ENCODE data around the gene OR8G1. TPM values are rescaled to one million over a fixed set of nuclear protein-coding genes. Genes with fewer than 3 reads are reported as not detected.
"Not testable (repeated sequence)": the region's sequence is repeated elsewhere in the genome, so short reads cannot be mapped to it uniquely, and the experiment has no call there.

The OR8G1 gene
- total RNA-seq, 2 experiments from 2014 or later: not detected

GRCh38 chr11:124222407-124222806 is 18.5 kb upstream of the OR8G1 start:
- no peak for TF ChIP-seq EZH2phosphoT487 (IDR thresholded peaks at IDR 0.05; ENCODE audit: borderline replicate concordance, low read depth, low read length)
- TF ChIP-seq, protein P1, sequence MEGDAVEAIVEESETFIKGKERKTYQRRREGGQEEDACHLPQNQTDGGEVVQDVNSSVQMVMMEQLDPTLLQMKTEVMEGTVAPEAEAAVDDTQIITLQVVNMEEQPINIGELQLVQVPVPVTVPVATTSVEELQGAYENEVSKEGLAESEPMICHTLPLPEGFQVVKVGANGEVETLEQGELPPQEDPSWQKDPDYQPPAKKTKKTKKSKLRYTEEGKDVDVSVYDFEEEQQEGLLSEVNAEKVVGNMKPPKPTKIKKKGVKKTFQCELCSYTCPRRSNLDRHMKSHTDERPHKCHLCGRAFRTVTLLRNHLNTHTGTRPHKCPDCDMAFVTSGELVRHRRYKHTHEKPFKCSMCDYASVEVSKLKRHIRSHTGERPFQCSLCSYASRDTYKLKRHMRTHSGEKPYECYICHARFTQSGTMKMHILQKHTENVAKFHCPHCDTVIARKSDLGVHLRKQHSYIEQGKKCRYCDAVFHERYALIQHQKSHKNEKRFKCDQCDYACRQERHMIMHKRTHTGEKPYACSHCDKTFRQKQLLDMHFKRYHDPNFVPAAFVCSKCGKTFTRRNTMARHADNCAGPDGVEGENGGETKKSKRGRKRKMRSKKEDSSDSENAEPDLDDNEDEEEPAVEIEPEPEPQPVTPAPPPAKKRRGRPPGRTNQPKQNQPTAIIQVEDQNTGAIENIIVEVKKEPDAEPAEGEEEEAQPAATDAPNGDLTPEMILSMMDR (conservative IDR thresholded peaks at IDR 0.05; ENCODE audit: low read length): no peak
- intact Hi-C loops (cut with micrococcal nuclease; ENCODE audit: unreplicated experiment): no loop called here
- Histone ChIP-seq H3K9me2 (ENCODE audit: insufficient read depth, low read length) (no peaks in the 10 kb centered on the region), H3K4me3 (ENCODE audit: low read depth, low read length, poor library complexity, severe bottlenecking) (no peak overlapping the region), H3K27ac (ENCODE audit: low read depth, low read length, poor library complexity, severe bottlenecking) (no peak overlapping the region), H3K4me2 (ENCODE audit: low read length) (no peak overlapping the region), H4K20me1 (ENCODE audit: insufficient read depth, low read length) (no peaks in the 10 kb centered on the region), H2AFZ (ENCODE audit: low read length) (no peak overlapping the region), H3K79me2 (ENCODE audit: insufficient read depth, low read depth, low read length) (no peaks in the 10 kb centered on the region), H3K9me3 (ENCODE audit: low read length) (no peaks in the 10 kb centered on the region), H3K36me3 (ENCODE audit: insufficient read depth, low read length) (no peaks in the 10 kb centered on the region), H3K4me1 (ENCODE audit: insufficient read depth, low read length, poor library complexity, severe bottlenecking) (no peaks in the 10 kb centered on the region)
- ChIA-PET POLR2A (no interaction called here), CTCF (ENCODE audit: unreplicated experiment) (no interaction called here)
- no TSS peak for BruUV-seq (replicated peaks)
- no peak for DNase-seq (ENCODE audit: low spot score)

- H3K9me2 ChIP-seq (ENCODE audit: insufficient read depth, low read length); CTCF ChIA-PET (ENCODE audit: unreplicated experiment); H3K79me2 ChIP-seq (ENCODE audit: insufficient read depth, low read depth, low read length); H3K4me3 ChIP-seq (ENCODE audit: low read depth, low read length, poor library complexity, severe bottlenecking); BruUV-seq (replicated peaks); POLR2A ChIA-PET; H3K27ac ChIP-seq (ENCODE audit: low read depth, low read length, poor library complexity, severe bottlenecking); H3K9me3 ChIP-seq (ENCODE audit: low read length); H3K36me3 ChIP-seq (ENCODE audit: insufficient read depth, low read length); H2AFZ ChIP-seq (ENCODE audit: low read length); H3K4me1 ChIP-seq (ENCODE audit: insufficient read depth, low read length, poor library complexity, severe bottlenecking); intact Hi-C loops (cut with micrococcal nuclease; ENCODE audit: unreplicated experiment); DNase-seq (ENCODE audit: low spot score); H3K4me2 ChIP-seq (ENCODE audit: low read length); H4K20me1 ChIP-seq (ENCODE audit: insufficient read depth, low read length): not testable (repeated sequence)
Observed at GRCh38 chr11:124224618-124225423, 16.1 kb upstream of the OR8G1 start.

GRCh38 chr11:124225471-124225870 is 15.4 kb upstream of the OR8G1 start:
- intact Hi-C loops (cut with micrococcal nuclease; ENCODE audit: unreplicated experiment): no loop called here
- no peak for DNase-seq (ENCODE audit: low spot score)
- Histone ChIP-seq H3K4me3 (ENCODE audit: low read depth, low read length, poor library complexity, severe bottlenecking) (no peak overlapping the region), H3K79me2 (ENCODE audit: insufficient read depth, low read depth, low read length) (no peaks in the 10 kb centered on the region), H3K9me2 (ENCODE audit: insufficient read depth, low read length) (no peaks in the 10 kb centered on the region), H3K36me3 (ENCODE audit: insufficient read depth, low read length) (no peaks in the 10 kb centered on the region), H3K27ac (ENCODE audit: low read depth, low read length, poor library complexity, severe bottlenecking) (no peak overlapping the region), H3K4me2 (ENCODE audit: low read length) (no peak overlapping the region), H2AFZ (ENCODE audit: low read length) (no peak overlapping the region), H4K20me1 (ENCODE audit: insufficient read depth, low read length) (no peaks in the 10 kb centered on the region), H3K9me3 (ENCODE audit: low read length) (no peaks in the 10 kb centered on the region), H3K4me1 (ENCODE audit: insufficient read depth, low read length, poor library complexity, severe bottlenecking) (no peaks in the 10 kb centered on the region)
- POLR2A ChIA-PET: no interaction called here
- BruUV-seq (replicated peaks): no TSS peak
- CTCF ChIA-PET (ENCODE audit: unreplicated experiment): no interaction called here
- TF ChIP-seq, protein P1 (conservative IDR thresholded peaks at IDR 0.05; ENCODE audit: low read length): no peak
- TF ChIP-seq EZH2phosphoT487 (IDR thresholded peaks at IDR 0.05; ENCODE audit: borderline replicate concordance, low read depth, low read length): no peak
